Smooth muscle cell (in vitro differentiated cells): ENCODE results near the gene SIGLEC14. TPM values are rescaled to one million over a fixed set of nuclear protein-coding genes. Genes with fewer than 3 reads are reported as not detected.

ENCODE experiments used
- DNase-seq: peaks from one replicate; lab custom pipeline; 2025; ENCODE audit not compliant: unreplicated experiment; lab: John Stamatoyannopoulos, UW
- H2AFZ ChIP-seq: fragments of 200-600 bp; sonication (generic); 2 replicates; pipeline ENCODE4 v1.6.0; 2016; ENCODE audit warnings: antibody characterized with exemption, low read depth, mild to moderate bottlenecking
- H3F3A ChIP-seq: fragments of 200-600 bp; sonication (generic); 2 replicates; pipeline ENCODE4 v1.6.0; 2017; ENCODE audit warnings: antibody characterized with exemption, low read depth
- H3K27ac ChIP-seq: fragments of 200-600 bp; sonication (generic); 2 replicates; pipeline ENCODE4 v1.5.1; 2016; ENCODE audit warnings: low read depth, mild to moderate bottlenecking
- H3K27me3 ChIP-seq: fragments of 200-600 bp; sonication (generic); 2 replicates; pipeline ENCODE4 v1.6.1; 2016; ENCODE audit warnings: low read depth, mild to moderate bottlenecking
- H3K36me3 ChIP-seq: fragments of 200-600 bp; sonication (generic); 2 replicates; pipeline ENCODE4 v1.5.1; 2016; ENCODE audit warnings: low read depth
- H3K4me1 ChIP-seq: fragments of 200-600 bp; sonication (generic); 2 replicates; pipeline ENCODE4 v1.5.1; 2016; ENCODE audit warnings: low read depth
- H3K4me2 ChIP-seq: fragments of 200-600 bp; sonication (generic); 2 replicates; pipeline ENCODE4 v1.6.0; 2016; ENCODE audit warnings: mild to moderate bottlenecking
- H3K4me3 ChIP-seq: fragments of 200-600 bp; sonication (generic); 2 replicates; pipeline ENCODE4 v1.5.1; 2016; ENCODE audit warnings: mild to moderate bottlenecking
- H3K79me2 ChIP-seq: fragments of 200-600 bp; sonication (generic); 2 replicates; pipeline ENCODE4 v1.6.0; 2016; ENCODE audit warnings: low read depth, mild to moderate bottlenecking
- H3K9ac ChIP-seq: fragments of 200-600 bp; sonication (generic); 2 replicates; pipeline ENCODE4 v1.6.0; 2016; ENCODE audit warnings: low read depth
- H3K9me3 ChIP-seq: fragments of 200-600 bp; sonication (generic); replicated peaks from 2 replicates; pipeline ENCODE4 v1.5.1; 2016; ENCODE audit warnings: low read depth
- H4K20me1 ChIP-seq: fragments of 200-600 bp; sonication (generic); 2 replicates; pipeline ENCODE4 v1.6.0; 2016; ENCODE audit warnings: low read depth
- CTCF ChIP-seq: fragments of 200-600 bp; sonication (generic); IDR thresholded peaks from 2 replicates; pipeline ENCODE4 v1.5.1; 2017; ENCODE audit warnings: borderline replicate concordance, mild to moderate bottlenecking, antibody characterized with exemption; ENCODE audit not compliant: insufficient read depth, poor library complexity, severe bottlenecking
- WGBS: methylation state at CpG from one replicate; pipeline ENCODE4 v1.1.7; 2016; ENCODE audit warnings: low lambda C conversion rate; 5-methylcytosine and 5-hydroxymethylcytosine counted together
- polyA plus RNA-seq: library from polyadenylated mRNA; unstranded; fragments of >200 nt; fragmentation: Nextera tagmentation; extraction: Ambion mirVana; gene quantifications from 2 replicates; pipeline ENCODE4 v1.2.1, GENCODE V29; 2016
- total RNA-seq: library from RNA; depleted of rRNA; stranded (reverse); fragments of >200 nt; gene quantifications from 2 replicates; pipeline ENCODE4 v1.2.3, GENCODE V29; 2014

The SIGLEC14 gene
- total and polyA plus RNA-seq, 2 experiments from 2014 or later, result not detected

- no peak overlapping the region for H3K4me3 ChIP-seq
- no peaks in the 10 kb centered on the region for H3K79me2 ChIP-seq
- H3K36me3 ChIP-seq, result no peaks in the 10 kb centered on the region
- no peak overlapping the region for H3K27ac ChIP-seq
- no peak overlapping the region for H3K9ac ChIP-seq
- no peaks in the 10 kb centered on the region for H3K9me3 ChIP-seq
- no peak overlapping the region for H2AFZ ChIP-seq
- TF ChIP-seq CTCF, result no peak
- no peak for DNase-seq
- no peaks in the 10 kb centered on the region for H4K20me1 ChIP-seq
- H3K27me3 ChIP-seq, result no peaks in the 10 kb centered on the region
- H3K4me2 ChIP-seq, result no peak overlapping the region
- H3K4me1 ChIP-seq, result no peaks in the 10 kb centered on the region
- no peaks in the 10 kb centered on the region for H3F3A ChIP-seq
- 61% methylated on average over 4 of the region's 4 CpGs for WGBS
Measured at GRCh38 chr19:51652266-51652665, 5.6 kb upstream of the SIGLEC14 start.

GRCh38 chr19:51651216-51651846, 4.7 kb upstream of the SIGLEC14 start:
- Histone ChIP-seq H3K36me3 (no peaks in the 10 kb centered on the region), H3K4me2 (no peak overlapping the region), H3F3A (no peaks in the 10 kb centered on the region), H3K4me3 (no peak overlapping the region), H2AFZ (no peak overlapping the region), H3K27ac (no peak overlapping the region), H4K20me1 (no peaks in the 10 kb centered on the region), H3K4me1 (no peaks in the 10 kb centered on the region), H3K27me3 (no peaks in the 10 kb centered on the region), H3K79me2 (no peaks in the 10 kb centered on the region), H3K9me3 (no peaks in the 10 kb centered on the region), H3K9ac (no peak overlapping the region)
- no peak for TF ChIP-seq CTCF
- DNase-seq, result no peak
- WGBS, result 78% methylated on average over 7 of the region's 7 CpGs

GRCh38 chr19:51647318-51647717, 693 bp upstream of the SIGLEC14 start:
- no peaks in the 10 kb centered on the region for H3F3A ChIP-seq
- H3K27me3 ChIP-seq, result no peaks in the 10 kb centered on the region
- no peaks in the 10 kb centered on the region for H3K36me3 ChIP-seq
- no peaks in the 10 kb centered on the region for H3K9me3 ChIP-seq
- H2AFZ ChIP-seq, result no peak overlapping the region
- no peak overlapping the region for H3K9ac ChIP-seq
- no peaks in the 10 kb centered on the region for H3K79me2 ChIP-seq
- DNase-seq, result no peak
- H3K4me2 ChIP-seq, result no peak overlapping the region
- no peak overlapping the region for H3K4me3 ChIP-seq
- 87% methylated on average over 6 of the region's 6 CpGs for WGBS
- no peaks in the 10 kb centered on the region for H4K20me1 ChIP-seq
- TF ChIP-seq CTCF, result no peak
- H3K27ac ChIP-seq, result no peak overlapping the region
- no peaks in the 10 kb centered on the region for H3K4me1 ChIP-seq

- Histone ChIP-seq H3K9ac (no peak overlapping the region), H3K4me2 (no peak overlapping the region), H2AFZ (no peak overlapping the region), H3K9me3 (peaks cover 4% of the 10 kb centered on the region), H3K4me3 (no peak overlapping the region), H3K27ac (no peak overlapping the region), H3K4me1 (no peaks in the 10 kb centered on the region), H3K79me2 (no peaks in the 10 kb centered on the region), H3K27me3 (no peaks in the 10 kb centered on the region), H4K20me1 (no peaks in the 10 kb centered on the region), H3F3A (no peaks in the 10 kb centered on the region), H3K36me3 (no peaks in the 10 kb centered on the region)
- TF ChIP-seq CTCF, result no peak
- WGBS, result 72% methylated on average over 11 of the region's 11 CpGs
- DNase-seq, result no peak
Measured at GRCh38 chr19:51644636-51645271, 1.9 kb downstream of the SIGLEC14 start.
